Kidney epithelial cell (primary cell): ENCODE data around the gene PRM3. TPM values are rescaled to one million over a fixed set of nuclear protein-coding genes. Genes with fewer than 3 reads are reported as not detected.

Source experiments
- DNase-seq: peaks from one replicate; pipeline ENCODE4 v3.0.0-alpha.2; 2010; ENCODE audit warnings: low read depth
- H3K27me3 ChIP-seq: 2 replicates; pipeline ENCODE4 v1.6.0; 2011; ENCODE audit warnings: low read length; ENCODE audit not compliant: control insufficient read depth, insufficient read depth
- H3K36me3 ChIP-seq: 2 replicates; pipeline ENCODE4 v1.5.1; 2011; ENCODE audit warnings: low read length; ENCODE audit not compliant: control insufficient read depth, insufficient read depth
- H3K4me3 ChIP-seq: 2 replicates; pipeline ENCODE4 v1.5.1; 2011; ENCODE audit warnings: low read depth, mild to moderate bottlenecking, control low read depth, low read length
- CTCF ChIP-seq: IDR thresholded peaks from 2 replicates; pipeline ENCODE4 v1.5.1; 2011; ENCODE audit warnings: mild to moderate bottlenecking, moderate library complexity, low read length, control low read depth, inconsistent platforms; ENCODE audit not compliant: insufficient read depth, poor library complexity, severe bottlenecking
- total RNA-seq: library from RNA; depleted of rRNA; stranded (reverse); fragments of >200 nt; gene quantifications from 2 replicates; pipeline ENCODE4 v1.2.3, GENCODE V29; 2015

PRM3 gene
- total RNA-seq, 1 donor from 2014 or later, result not detected

- Histone ChIP-seq H3K27me3 (no peaks in the 10 kb centered on the region), H3K4me3 (no peak overlapping the region), H3K36me3 (no peaks in the 10 kb centered on the region)
- TF ChIP-seq CTCF, result no peak
- no peak for DNase-seq
Observed at GRCh38 chr16:11310997-11311561, 37.6 kb upstream of the PRM3 start.

DNA sequence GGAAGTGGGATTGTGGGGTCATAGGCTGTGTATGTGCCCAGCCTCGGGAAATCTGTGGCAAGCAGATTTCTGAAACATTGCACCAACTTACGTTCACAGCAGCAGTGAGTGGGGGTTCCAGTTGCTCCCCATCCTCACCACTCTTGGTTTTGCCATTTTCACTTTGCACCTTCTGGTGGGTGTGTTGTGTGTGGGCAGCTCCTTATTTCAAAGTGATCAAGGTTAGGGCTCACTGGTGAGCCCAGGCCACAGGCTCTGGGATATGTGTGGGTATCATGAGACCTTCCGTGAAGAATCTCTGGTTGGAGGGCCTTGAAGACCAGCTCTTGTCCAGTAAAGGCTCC is 37.2 kb upstream of the PRM3 start:
- DNase-seq, result no peak
- H3K27me3 ChIP-seq, result no peaks in the 10 kb centered on the region
- no peak overlapping the region for H3K4me3 ChIP-seq
- no peaks in the 10 kb centered on the region for H3K36me3 ChIP-seq
- TF ChIP-seq CTCF, result no peak

DNA sequence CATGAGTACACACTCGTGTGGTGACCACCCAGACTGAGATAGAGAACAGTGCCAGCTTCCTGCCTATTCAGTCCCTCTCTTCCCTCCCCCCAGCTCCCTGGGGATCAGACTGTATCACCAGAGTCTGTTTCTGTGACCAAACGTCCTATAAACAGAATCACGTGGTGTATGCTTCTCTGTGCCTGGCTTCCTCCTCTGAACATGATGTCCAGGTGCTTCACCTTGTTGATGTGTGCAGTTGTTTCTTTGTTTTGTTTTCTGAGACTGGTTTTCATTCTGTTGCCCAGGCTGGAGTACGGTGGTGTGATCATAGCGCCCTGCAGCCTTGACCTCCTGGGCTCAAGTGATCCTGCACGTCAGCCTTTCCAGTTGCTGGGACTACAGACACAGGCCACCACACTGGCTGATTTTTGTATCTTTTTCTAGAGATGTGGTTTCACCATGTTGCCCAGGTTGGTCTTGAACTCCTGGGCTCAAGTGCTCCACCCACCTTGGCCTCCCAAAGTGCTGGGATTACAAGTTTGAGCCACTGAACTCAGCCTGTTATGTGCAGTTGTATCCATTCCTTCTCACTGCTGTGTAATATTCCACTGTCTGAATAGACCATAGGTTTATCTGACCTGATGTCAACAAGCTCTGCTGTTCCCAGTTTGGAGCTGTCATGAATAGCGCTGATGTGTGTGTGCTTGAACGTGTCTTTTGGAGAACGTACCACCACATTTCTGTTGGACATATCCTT is 36.6 kb upstream of the PRM3 start:
- Histone ChIP-seq H3K27me3 (no peaks in the 10 kb centered on the region), H3K4me3 (no peak overlapping the region), H3K36me3 (no peaks in the 10 kb centered on the region)
- no peak for DNase-seq
- TF ChIP-seq CTCF, result no peak

DNA sequence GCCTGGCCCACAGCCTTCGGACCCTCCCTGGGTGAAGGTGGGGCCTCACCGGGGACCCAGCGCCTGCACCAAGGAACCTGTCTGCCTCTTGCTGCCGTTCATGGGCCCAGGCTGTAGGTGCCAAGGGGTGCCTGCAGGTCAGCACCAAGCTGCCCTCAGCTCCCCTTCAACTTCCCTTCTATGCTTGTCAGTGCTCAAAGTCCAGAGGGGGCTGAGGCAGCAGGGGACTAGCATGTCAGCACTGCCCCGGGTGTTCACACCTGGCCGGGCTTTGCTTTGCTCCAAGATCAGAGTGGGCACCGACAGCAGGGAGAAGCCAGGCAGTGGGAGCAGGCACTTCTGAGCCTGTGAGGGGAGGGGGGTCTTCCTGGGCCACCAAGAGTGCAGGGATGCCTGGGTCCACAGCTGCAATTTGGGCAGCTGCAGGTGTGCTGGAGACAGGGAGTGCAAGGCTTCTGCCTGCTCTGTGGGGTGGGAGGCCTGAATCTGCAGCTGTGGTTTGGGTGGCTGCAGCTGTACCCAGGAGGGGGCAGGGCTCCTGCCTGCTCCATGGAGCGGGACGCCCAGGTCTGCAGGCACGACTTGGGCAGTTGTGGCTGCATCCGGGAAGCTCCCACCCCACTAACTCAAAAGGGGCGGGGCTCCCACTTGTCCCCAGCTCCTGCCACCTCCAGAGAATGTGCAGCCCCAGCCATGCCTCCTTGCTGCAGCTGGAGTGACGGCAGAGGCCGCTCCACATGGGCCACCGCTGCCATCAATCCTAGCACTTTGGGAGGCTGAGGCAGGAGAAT is 35.3 kb upstream of the PRM3 start:
- DNase-seq, result no peak
- no peaks in the 10 kb centered on the region for H3K36me3 ChIP-seq
- H3K27me3 ChIP-seq, result no peaks in the 10 kb centered on the region
- no peak for TF ChIP-seq CTCF
- H3K4me3 ChIP-seq, result no peak overlapping the region

GRCh38 chr16:11307639-11308492 is 34.4 kb upstream of the PRM3 start:
- no peak for DNase-seq
- no peak for TF ChIP-seq CTCF
- Histone ChIP-seq H3K27me3 (no peaks in the 10 kb centered on the region), H3K4me3 (no peak overlapping the region), H3K36me3 (no peaks in the 10 kb centered on the region)
